ENCODE measurements around the gene RBM33.

Gene RBM33

GRCh38 chr7:155773531-155773930 lies 129.1 kb downstream of the RBM33 start:
- ChIA-PET CTCF (interaction anchor here (0.7 kb wide), 1 partner anchor 39 kb away, joined by 3 read pairs; no protein-coding TSS in a partner anchor), POLR2A (no interaction called here)
- no peak for DNase-seq (ENCODE audit: extremely low spot score)
- TF ChIP-seq, protein P1, sequence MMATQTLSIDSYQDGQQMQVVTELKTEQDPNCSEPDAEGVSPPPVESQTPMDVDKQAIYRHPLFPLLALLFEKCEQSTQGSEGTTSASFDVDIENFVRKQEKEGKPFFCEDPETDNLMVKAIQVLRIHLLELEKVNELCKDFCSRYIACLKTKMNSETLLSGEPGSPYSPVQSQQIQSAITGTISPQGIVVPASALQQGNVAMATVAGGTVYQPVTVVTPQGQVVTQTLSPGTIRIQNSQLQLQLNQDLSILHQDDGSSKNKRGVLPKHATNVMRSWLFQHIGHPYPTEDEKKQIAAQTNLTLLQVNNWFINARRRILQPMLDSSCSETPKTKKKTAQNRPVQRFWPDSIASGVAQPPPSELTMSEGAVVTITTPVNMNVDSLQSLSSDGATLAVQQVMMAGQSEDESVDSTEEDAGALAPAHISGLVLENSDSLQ (IDR thresholded peaks at IDR 0.05): no peak
- no peak for TF ChIP-seq BHLHE40 (IDR thresholded peaks at IDR 0.05; ENCODE audit: borderline replicate concordance)

DNA sequence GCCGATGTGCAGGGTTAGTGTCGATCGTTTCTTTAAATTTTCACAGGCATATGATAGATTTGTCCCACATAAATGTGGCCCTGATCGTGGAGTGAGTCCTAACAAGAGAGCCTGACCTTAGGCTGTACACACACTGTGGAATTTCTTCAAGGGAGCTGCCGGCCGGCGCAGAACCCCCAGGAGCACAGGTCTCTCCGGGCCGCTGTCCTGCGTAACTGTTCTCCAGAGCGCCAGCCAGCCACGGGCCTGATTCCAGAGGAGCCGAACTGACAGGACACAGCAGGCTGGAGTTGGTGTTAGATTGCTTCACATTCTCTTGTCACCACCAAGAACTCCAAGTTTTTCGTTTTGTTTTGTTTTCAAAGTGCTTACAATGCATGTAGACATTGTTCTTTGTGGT lies 130.5 kb downstream of the RBM33 start:
- POLR2A ChIA-PET: no interaction called here
- CTCF ChIA-PET: no interaction called here
- TF ChIP-seq BHLHE40 (IDR thresholded peaks at IDR 0.05; ENCODE audit: borderline replicate concordance): no peak
- TF ChIP-seq CTBP1 (IDR thresholded peaks at IDR 0.05; ENCODE audit: borderline replicate concordance): no peak
- no peak for TF ChIP-seq ELF4 (IDR thresholded peaks at IDR 0.05)
- TF ChIP-seq FOXM1 (IDR thresholded peaks at IDR 0.05; ENCODE audit: borderline replicate concordance): no peak
- no peak for TF ChIP-seq ARNT (IDR thresholded peaks at IDR 0.05)
- no peak for TF ChIP-seq TARDBP (IDR thresholded peaks at IDR 0.05)
- TF ChIP-seq LEF1 (IDR thresholded peaks at IDR 0.05; ENCODE audit: borderline replicate concordance): no peak
- TF ChIP-seq, protein P1 (IDR thresholded peaks at IDR 0.05): no peak
- TF ChIP-seq L3MBTL2 (conservative IDR thresholded peaks at IDR 0.05): no peak
- DNase-seq (ENCODE audit: extremely low spot score): no peak

DNA sequence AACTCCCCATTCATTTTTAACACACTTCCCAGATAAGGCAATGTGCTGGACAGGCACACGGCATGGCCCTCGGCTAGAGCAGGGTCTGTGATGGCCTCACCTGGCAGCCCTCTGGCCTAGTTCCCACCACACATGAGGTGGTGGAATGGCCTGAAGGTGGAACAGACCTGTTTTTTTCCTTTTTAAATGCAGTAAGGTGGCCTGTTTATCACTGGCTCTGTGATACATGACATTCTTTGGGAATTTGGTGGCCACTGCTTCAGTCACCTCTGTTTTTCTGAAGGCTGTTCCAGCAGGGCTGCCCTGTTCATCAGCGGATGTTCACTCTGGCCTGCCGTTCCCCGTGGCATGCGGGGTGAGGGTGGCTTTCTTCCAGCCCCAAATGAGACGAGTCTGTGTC lies 131.2 kb downstream of the RBM33 start:
- CTCF ChIA-PET: no interaction called here
- POLR2A ChIA-PET: no interaction called here
- no peak for DNase-seq (ENCODE audit: extremely low spot score)
- TF ChIP-seq FOXA1 (IDR thresholded peaks at IDR 0.05) (no peak), FOXK2 (IDR thresholded peaks at IDR 0.05) (no peak), LEF1 (IDR thresholded peaks at IDR 0.05; ENCODE audit: borderline replicate concordance) (no peak), HDGF (IDR thresholded peaks at IDR 0.05; ENCODE audit: borderline replicate concordance) (no peak), BHLHE40 (IDR thresholded peaks at IDR 0.05; ENCODE audit: borderline replicate concordance) (no peak)
- TF ChIP-seq, protein P1 (IDR thresholded peaks at IDR 0.05): no peak

GRCh38 chr7:155776606-155777005 lies 132.1 kb downstream of the RBM33 start:
- TF ChIP-seq CTBP1 (IDR thresholded peaks at IDR 0.05; ENCODE audit: borderline replicate concordance): no peak
- TF ChIP-seq FOXA1 (IDR thresholded peaks at IDR 0.05): no peak
- no peak for TF ChIP-seq ELF4 (IDR thresholded peaks at IDR 0.05)
- TF ChIP-seq NFRKB (IDR thresholded peaks at IDR 0.05): no peak
- no peak for TF ChIP-seq SUZ12 (IDR thresholded peaks at IDR 0.05)
- TF ChIP-seq, protein P1 (IDR thresholded peaks at IDR 0.05): no peak
- no peak for TF ChIP-seq BHLHE40 (IDR thresholded peaks at IDR 0.05; ENCODE audit: borderline replicate concordance)
- no peak for TF ChIP-seq FOXM1 (IDR thresholded peaks at IDR 0.05; ENCODE audit: borderline replicate concordance)
- no peak for TF ChIP-seq ZNF384 (IDR thresholded peaks at IDR 0.05)
- no peak for TF ChIP-seq LEF1 (IDR thresholded peaks at IDR 0.05; ENCODE audit: borderline replicate concordance)
- TF ChIP-seq L3MBTL2 (conservative IDR thresholded peaks at IDR 0.05): no peak
- TF ChIP-seq ARNT (IDR thresholded peaks at IDR 0.05): no peak
- TF ChIP-seq FOXK2 (IDR thresholded peaks at IDR 0.05): no peak
- no peak for TF ChIP-seq SP1 (IDR thresholded peaks at IDR 0.05)
- no peak for TF ChIP-seq HDGF (IDR thresholded peaks at IDR 0.05; ENCODE audit: borderline replicate concordance)
- no peak for TF ChIP-seq TARDBP (IDR thresholded peaks at IDR 0.05)
- no peak for DNase-seq (ENCODE audit: extremely low spot score)
- POLR2A ChIA-PET: no interaction called here
- CTCF ChIA-PET: no interaction called here

DNA sequence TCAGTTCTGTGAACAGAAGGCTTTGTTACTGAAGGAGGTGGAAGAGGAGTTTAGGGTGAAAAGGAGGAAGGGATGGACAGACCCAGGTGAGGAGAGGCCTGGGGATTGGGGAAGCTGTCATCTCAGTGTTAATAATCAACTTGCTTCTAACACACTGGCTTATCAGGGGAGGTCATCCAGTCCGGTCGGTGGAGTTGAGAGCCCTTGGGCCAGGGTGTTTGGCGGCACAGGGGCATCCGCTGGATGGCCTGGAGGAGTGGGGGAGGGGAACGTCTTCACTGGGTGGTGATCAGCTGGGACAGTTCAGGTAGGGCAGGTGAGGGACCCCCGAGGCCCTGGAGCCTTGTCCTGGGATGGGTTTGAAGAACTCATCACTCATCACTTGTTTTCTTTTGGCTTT lies 133.9 kb downstream of the RBM33 start:
- ChIA-PET CTCF (interaction anchor here (0.6 kb wide), 1 partner anchor 12 kb away, joined by 3 read pairs; no protein-coding TSS in a partner anchor), POLR2A (no interaction called here)
- TF ChIP-seq NFRKB (IDR thresholded peaks at IDR 0.05) (no peak), SP1 (IDR thresholded peaks at IDR 0.05) (no peak), SUZ12 (IDR thresholded peaks at IDR 0.05) (no peak), LEF1 (IDR thresholded peaks at IDR 0.05; ENCODE audit: borderline replicate concordance) (no peak), FOXA1 (IDR thresholded peaks at IDR 0.05) (no peak), CTBP1 (IDR thresholded peaks at IDR 0.05; ENCODE audit: borderline replicate concordance) (no peak), BHLHE40 (IDR thresholded peaks at IDR 0.05; ENCODE audit: borderline replicate concordance) (no peak), HDGF (IDR thresholded peaks at IDR 0.05; ENCODE audit: borderline replicate concordance) (no peak), L3MBTL2 (conservative IDR thresholded peaks at IDR 0.05) (no peak), FOXK2 (IDR thresholded peaks at IDR 0.05) (no peak), ARNT (IDR thresholded peaks at IDR 0.05) (no peak), ELF4 (IDR thresholded peaks at IDR 0.05) (no peak), TARDBP (IDR thresholded peaks at IDR 0.05) (no peak)
- TF ChIP-seq, protein P1 (IDR thresholded peaks at IDR 0.05): no peak
- DNase-seq (ENCODE audit: extremely low spot score): no peak

DNA sequence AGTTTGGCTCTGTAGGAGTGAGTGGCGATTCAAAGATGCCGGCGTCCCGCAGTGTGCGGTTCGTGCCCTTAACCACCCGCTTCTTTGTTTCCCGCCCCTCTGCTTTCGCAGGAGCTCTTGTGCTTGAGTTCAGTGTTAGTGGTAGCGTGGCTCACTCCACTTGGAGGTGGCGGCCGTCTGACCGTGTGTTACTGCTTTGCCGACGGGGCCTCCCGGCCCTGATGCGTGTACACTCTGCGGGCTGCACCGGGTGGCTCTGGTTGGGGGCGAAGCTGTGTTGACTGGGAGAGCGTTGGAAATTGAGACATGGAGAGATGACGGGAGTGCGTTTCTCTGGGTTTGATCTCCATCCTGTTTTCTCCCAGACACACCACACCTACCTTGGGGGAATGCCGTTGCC lies 136.4 kb downstream of the RBM33 start:
- CTCF ChIA-PET: interaction anchor here (1.0 kb wide), 1 partner anchor 182 kb away, joined by 3 read pairs; no protein-coding TSS in a partner anchor
- POLR2A ChIA-PET: interaction anchor here (0.6 kb wide), 1 partner anchor 9 kb away, joined by 3 read pairs; no protein-coding TSS in a partner anchor
- TF ChIP-seq SP1 (IDR thresholded peaks at IDR 0.05) (no peak), FOXM1 (IDR thresholded peaks at IDR 0.05; ENCODE audit: borderline replicate concordance) (no peak), TARDBP (IDR thresholded peaks at IDR 0.05) (no peak), ARNT (IDR thresholded peaks at IDR 0.05) (no peak), ELF4 (IDR thresholded peaks at IDR 0.05) (no peak), BHLHE40 (IDR thresholded peaks at IDR 0.05; ENCODE audit: borderline replicate concordance) (no peak)
- TF ChIP-seq, protein P1 (IDR thresholded peaks at IDR 0.05): no peak
- DNase-seq (ENCODE audit: extremely low spot score): no peak
